ES-I3 (cell line): ENCODE data around the gene SUMF1.

Experiments used
- H3K36me3 ChIP-seq: 2 replicates; pipeline ENCODE4 v1.6.1; 2013; ENCODE audit warnings: mild to moderate bottlenecking, low read length, control low read depth, moderate library complexity; ENCODE audit not compliant: insufficient read depth
- H3K4me1 ChIP-seq: 2 replicates; pipeline ENCODE4 v1.6.1; 2013; ENCODE audit warnings: mild to moderate bottlenecking, control low read depth, low read length; ENCODE audit not compliant: insufficient read depth
- H3K9ac ChIP-seq: 2 replicates; pipeline ENCODE4 v1.6.1; 2013; ENCODE audit warnings: low read depth, mild to moderate bottlenecking, low read length, moderate library complexity
- H3K9me3 ChIP-seq: 2 replicates; pipeline ENCODE4 v1.6.1; 2013; ENCODE audit warnings: mild to moderate bottlenecking, low read length, moderate library complexity; ENCODE audit not compliant: control insufficient read depth, insufficient read depth

The SUMF1 gene

DNA sequence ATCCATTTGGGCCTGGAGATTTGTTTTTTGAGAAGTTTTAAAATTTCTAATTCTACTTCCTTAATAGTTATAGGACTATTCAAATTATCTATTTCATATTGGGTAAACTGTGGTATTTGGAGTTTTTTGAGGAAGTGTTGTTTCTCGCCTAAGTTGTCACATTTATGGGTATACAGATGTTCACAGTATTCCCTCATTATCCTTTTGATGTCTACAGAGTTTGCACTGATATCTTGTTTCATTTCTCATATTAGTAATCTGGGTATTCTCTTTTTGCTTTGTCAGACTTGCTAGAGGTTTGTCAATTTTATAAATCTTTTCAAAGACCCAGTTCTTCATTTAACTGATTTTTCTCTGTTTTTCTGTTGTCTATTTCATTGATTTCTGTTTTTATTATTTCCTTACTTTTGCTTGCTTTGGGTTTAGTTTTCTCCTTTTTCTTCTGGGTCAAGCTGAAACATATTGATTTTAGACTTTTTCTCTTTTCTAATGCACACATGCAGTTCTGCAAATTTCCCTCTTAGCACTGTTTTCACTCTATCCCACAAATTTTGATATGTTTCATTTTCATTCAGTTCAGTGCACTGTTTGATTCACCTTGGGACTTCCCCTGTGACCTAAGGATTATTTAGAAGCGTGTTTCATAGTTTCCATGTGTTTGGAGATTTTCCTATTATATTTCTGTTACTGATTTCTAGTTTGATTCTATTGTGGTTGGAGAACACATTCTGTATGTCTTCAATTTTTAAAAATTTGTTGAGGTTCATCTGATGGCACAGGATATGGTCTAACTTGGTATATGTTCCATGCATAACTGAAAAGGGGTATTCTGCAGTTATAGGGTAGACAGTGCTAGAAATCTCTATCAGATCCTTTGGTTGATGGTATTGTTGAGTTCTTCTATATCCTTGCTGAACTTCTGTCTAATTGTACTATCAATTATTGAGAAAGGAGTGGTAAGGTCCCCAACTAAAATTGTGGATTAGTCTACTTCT is 79.6 kb downstream of the SUMF1 start:
- Histone ChIP-seq H3K9me3 (no peaks in the 10 kb centered on the region), H3K36me3 (no peaks in the 10 kb centered on the region), H3K4me1 (peaks cover 9% of the 10 kb centered on the region), H3K9ac (no peak overlapping the region)

DNA sequence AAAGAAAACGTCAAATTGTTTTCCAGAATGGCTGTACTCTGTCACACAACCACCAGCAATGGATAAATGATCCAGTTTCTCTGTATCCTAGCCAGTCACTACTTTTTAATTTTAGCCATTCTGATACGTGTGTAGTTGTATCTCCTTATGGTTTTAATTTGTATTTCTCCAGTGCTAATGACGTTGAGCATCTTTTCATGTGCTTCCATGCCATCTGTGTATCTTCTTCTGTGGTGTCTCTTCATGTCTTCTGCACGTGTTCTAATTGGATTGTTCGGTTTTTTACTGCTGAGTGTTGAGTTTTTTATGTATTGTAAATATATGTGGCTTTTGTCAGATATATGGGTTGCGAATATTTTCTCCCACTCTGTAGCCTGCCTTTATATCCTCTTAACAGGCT is 81.9 kb downstream of the SUMF1 start:
- H3K9ac ChIP-seq = no peak overlapping the region
- H3K36me3 ChIP-seq = no peaks in the 10 kb centered on the region
- no peaks in the 10 kb centered on the region for H3K9me3 ChIP-seq
- H3K4me1 ChIP-seq = peaks cover 8% of the 10 kb centered on the region

DNA sequence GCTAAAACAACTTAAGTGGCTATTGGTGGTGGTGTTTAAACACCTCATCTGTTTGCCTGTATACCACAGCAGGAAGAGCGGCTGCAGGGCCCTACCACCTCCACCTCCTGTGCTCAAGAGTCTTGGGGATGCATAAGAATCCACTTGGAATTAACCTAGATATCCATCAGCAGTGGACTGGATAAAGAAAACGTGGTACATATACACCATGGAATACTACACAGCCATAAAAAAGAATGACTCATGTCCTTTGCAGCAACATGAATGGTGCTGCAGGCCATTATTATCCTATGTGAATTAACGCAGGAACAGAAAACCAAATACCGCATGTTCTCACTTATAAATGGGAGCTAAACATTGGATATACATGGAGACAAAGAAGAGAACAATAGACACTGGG is 87.1 kb downstream of the SUMF1 start:
- Histone ChIP-seq H3K9me3 (no peaks in the 10 kb centered on the region), H3K4me1 (peaks cover 6% of the 10 kb centered on the region; the same call in 1 of the 2 replicates), H3K9ac (no peak overlapping the region), H3K36me3 (no peaks in the 10 kb centered on the region)

DNA sequence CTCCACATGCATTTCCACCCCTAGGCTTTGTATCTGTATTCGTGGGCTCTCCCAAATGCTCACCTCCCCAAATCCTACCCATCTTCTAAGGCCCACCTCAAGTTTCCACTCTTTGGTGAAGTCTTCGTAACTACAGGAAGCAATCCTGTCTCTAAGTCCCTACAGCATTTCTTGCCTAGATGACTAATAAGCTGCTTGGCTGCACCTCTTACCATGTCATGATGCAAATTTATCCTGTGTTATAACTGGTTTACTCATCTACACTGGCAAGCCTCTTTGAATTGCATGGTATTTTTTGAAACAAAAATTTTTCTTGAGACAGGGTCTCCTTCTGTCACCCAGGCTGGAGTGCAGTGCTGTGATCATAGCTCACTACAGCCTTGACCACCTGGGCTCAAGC is 90.6 kb downstream of the SUMF1 start:
- no peak overlapping the region for H3K9ac ChIP-seq
- no peaks in the 10 kb centered on the region for H3K36me3 ChIP-seq
- no peaks in the 10 kb centered on the region for H3K9me3 ChIP-seq
- peaks cover 6% of the 10 kb centered on the region; the same call in 1 of the 2 replicates for H3K4me1 ChIP-seq

DNA sequence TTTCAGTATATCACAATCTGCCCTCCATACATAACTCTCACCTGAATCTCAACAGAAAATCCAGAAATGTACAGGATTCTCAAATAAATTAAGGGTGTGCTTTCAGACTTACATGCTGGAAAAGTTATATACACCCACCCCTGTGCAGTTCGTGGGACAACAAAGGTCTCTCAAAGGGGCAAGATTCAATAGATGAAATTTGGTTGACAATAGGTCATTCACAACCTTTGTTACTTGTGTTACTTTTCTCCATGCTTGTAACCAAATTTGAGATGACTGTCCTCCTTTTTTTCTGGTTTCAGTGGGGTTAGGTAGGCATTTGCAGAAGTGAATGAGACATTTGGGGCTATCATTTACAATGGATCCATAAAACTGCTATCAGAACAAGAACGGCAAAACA is 91.2 kb downstream of the SUMF1 start:
- H3K4me1 ChIP-seq = peaks cover 6% of the 10 kb centered on the region; the same call in 1 of the 2 replicates
- H3K9me3 ChIP-seq = no peaks in the 10 kb centered on the region
- no peaks in the 10 kb centered on the region for H3K36me3 ChIP-seq
- H3K9ac ChIP-seq = no peak overlapping the region

DNA sequence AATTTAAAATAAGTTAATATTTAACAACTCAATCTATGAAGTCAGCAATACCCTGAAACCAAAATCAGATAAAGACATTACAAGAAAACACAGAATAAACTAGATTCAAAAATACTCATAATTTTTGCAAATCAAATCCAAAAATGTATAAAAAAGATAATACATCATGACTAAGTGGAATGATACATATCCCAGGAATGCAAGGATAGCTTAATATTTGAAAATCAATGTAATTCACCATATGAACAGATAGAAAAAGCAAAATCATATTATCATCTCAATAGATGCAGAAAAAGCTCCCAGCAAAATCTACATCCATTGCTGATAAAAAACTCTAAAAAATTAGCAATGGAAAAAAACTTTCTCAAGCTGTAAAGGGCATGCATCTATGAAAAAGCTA is 93.4 kb downstream of the SUMF1 start:
- no peak overlapping the region for H3K9ac ChIP-seq
- H3K9me3 ChIP-seq = no peaks in the 10 kb centered on the region
- peaks cover 6% of the 10 kb centered on the region; the same call in 1 of the 2 replicates for H3K4me1 ChIP-seq
- H3K36me3 ChIP-seq = no peaks in the 10 kb centered on the region

DNA sequence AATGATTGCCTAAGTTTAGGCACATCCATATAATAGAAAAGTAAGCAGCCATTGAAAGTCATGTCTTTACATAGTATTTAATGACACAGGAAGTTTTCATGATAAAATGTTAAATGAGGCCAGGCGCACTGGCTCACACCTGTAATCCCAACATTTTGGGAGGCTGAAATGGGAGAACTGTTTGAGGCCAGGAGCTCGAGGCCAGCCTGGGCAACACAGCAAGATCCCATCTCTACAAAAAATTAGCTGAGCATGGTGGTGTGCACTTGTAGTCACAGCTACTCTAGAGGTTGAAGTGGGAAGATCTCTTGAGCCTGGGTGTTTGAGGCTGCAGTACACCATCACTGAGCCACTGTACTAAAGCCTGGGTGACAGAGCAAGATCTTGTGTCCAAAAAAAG is 104.5 kb downstream of the SUMF1 start:
- no peaks in the 10 kb centered on the region; the same call in 1 of the 2 replicates for H3K9me3 ChIP-seq
- no peak overlapping the region for H3K9ac ChIP-seq
- H3K4me1 ChIP-seq = no peaks in the 10 kb centered on the region
- no peaks in the 10 kb centered on the region for H3K36me3 ChIP-seq

DNA sequence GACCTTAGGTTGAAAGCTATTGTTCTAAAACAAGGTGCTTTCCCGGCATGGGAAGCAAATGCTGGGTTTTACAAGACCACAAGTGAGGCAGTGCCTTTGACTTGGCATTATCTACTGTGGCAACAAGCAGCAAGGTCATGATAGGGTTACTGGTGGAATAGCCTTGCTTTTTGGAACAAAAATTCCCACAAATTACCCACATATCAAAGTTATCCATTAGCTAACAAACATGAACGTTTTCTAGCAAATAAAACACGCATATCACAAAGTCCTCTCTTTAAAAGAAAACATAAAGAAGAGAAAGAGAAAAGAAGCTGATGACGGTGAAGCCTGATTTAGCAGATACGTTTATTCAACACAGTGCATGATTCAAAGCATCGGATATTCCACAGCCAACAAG is 106.3 kb downstream of the SUMF1 start:
- Histone ChIP-seq H3K9ac (no peak overlapping the region), H3K4me1 (no peaks in the 10 kb centered on the region), H3K36me3 (no peaks in the 10 kb centered on the region)

DNA sequence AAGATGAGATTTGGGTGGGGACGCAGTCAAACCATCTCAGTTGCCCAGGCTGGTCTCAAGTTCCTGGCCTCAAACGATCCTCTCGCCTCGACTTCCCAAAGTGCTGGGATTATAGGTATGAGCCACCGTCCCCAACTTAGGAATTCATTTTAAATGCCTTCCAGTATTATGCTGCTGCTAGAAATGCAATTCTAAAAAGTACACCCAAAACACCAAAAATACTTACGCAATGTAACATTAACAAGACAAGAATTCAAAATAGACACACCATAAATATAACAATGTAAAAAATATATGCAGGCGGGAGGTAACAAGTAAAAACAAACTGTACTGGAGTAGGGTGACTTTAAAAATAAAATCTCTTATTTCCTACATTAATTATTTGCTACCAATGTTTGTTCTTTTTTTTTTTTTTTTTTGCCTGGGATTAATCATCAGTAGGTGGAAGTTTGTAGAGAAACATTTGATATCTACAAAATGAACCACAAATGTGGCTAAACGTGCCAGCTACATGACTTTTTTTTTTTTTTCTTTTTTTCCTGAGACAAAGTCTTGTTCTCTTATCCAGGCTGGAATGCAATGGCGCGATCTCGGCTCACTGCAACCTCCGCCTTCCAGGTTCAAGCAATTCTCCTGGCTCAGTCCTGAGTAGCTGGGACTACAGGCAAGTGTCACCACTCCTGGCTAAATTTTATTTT is 107.1 kb downstream of the SUMF1 start:
- Histone ChIP-seq H3K9me3 (no peaks in the 10 kb centered on the region; the same call in 1 of the 2 replicates), H3K36me3 (no peaks in the 10 kb centered on the region), H3K9ac (no peak overlapping the region), H3K4me1 (no peaks in the 10 kb centered on the region)

More for the DNA sequence above, 106.3 kb downstream of the SUMF1 start:
- no peaks in the 10 kb centered on the region; the same call in 1 of the 2 replicates for H3K9me3 ChIP-seq

DNA sequence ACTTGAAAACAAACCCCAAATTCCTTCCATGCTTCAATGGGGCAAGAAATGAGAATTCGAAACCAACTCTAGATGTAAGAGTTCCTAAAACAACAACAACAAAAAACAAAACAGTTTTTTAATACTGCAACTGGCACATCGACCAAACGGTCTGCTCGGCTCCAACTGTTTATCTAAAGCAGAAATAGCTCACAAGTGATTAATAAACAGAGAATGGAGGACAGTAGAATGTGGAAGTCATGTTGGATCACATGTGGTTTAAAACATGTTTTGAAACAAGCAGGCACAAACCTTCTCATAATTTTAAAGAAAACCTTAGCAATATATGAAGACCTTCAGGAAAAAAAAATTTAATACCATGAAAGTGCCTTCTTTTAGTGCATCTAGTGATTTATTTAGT is 108.8 kb downstream of the SUMF1 start:
- no peaks in the 10 kb centered on the region for H3K36me3 ChIP-seq
- H3K9me3 ChIP-seq = no peaks in the 10 kb centered on the region; the same call in 1 of the 2 replicates
- H3K4me1 ChIP-seq = no peaks in the 10 kb centered on the region
- no peak overlapping the region for H3K9ac ChIP-seq

DNA sequence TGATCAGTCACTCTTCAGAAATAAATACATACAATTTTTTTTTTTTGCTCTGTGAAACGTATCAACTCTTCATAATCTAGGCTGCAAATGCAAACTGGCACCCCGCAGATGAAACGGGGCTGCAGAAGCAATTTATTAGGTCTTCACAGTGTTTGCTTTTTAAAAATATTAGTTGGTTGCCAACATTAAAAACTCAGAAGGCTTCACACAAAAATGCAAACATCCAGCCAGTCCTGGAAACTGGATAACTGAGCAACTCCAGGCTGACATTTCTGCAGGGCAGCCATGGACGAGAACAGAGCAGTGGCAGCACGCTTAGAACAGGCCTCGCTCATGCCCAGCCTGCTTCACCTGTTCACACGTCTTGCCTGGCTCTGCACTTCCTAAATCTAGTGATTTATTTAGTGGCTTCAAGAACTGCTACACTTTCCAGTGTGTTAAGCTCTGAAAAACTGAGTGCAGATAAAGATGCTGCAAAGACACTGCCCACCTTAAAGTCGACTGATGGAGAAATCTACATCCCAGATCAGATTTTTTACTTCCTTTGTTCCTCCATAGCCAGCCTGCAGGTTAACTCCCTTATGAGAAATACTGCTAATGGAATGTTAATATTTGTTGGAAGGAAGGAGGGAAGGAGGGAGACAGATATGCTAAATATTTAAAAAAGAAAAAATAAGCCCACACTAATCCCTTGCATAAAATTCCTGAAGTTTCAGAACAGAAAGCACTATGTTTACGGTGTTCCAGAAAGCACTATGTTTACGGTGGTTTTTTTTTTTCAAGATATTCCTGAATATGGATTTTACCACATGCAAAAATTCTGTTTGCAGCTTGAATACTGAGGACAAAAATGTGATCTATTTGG is 110.3 kb downstream of the SUMF1 start:
- Histone ChIP-seq H3K36me3 (no peaks in the 10 kb centered on the region), H3K9ac (no peak overlapping the region), H3K4me1 (no peaks in the 10 kb centered on the region), H3K9me3 (no peaks in the 10 kb centered on the region; the same call in 1 of the 2 replicates)

DNA sequence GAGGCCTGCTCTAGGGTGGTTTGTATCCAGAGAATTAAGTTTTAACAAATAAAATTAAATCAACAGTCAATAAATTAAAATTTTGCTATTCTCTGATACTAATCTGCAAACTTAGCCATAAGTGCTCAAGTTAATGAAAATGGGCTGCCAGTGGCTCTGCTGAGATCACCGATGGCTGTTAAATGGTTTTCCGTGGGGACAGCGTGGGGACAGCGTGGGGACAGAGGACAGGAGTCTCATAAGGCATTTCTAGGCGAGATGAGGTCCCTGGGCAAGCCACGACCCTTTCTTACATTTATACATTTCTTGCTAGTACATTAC is 110.9 kb downstream of the SUMF1 start:
- H3K36me3 ChIP-seq = no peaks in the 10 kb centered on the region
- no peak overlapping the region for H3K9ac ChIP-seq
- H3K4me1 ChIP-seq = no peaks in the 10 kb centered on the region
- no peaks in the 10 kb centered on the region; the same call in 1 of the 2 replicates for H3K9me3 ChIP-seq

DNA sequence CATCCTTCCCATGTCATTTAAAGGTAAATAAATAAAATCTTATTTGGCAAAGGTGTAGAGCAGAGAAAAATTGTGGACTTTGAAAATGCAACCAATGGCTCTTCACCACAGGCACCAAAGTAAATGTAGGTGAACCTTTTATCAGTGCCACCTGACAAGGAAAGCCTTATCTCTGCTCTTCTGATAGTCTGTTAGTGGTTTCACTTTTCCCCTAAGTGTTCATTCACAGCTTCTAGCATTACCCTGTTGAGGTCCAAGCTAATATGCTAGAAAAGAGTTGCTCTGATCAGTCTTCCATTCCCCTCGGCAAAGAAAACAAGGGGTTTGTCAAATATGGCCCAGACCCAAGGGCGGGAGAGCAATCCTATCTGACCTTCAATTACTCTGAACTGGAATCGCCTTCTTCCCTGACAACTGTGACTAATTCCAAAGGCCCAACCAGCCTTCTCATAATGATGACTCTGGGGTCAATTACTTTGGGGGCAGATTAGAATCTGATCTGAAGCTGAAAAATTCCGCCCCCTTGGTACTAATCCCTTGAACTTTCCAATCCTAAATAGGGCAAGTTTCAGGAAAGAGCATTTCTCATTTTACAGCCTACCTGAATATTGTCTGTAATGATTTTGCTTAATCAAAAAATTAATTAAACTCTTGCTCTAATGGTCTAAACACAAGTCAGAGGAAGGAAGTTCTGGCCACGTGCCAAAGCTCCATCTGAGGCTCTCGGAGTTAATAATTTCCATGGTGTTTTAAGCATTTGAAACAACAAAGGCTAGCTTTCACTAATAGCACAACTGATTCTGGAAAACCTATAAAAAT is 111.5 kb downstream of the SUMF1 start:
- Histone ChIP-seq H3K36me3 (no peaks in the 10 kb centered on the region), H3K9ac (no peak overlapping the region), H3K4me1 (no peaks in the 10 kb centered on the region), H3K9me3 (no peaks in the 10 kb centered on the region)
